GM12891 (cell line): Measurements from ENCODE around the gene SNX24.

Experiments
- PAX5 ChIP-seq: IDR thresholded peaks from 2 replicates; pipeline ENCODE4 v1.6.1; 2011; ENCODE audit warnings: low read length, moderate library complexity, mild to moderate bottlenecking; ENCODE audit not compliant: insufficient read depth, severe bottlenecking
- POLR2A ChIP-seq: IDR thresholded peaks from 2 replicates; pipeline ENCODE4 v1.6.1; 2011; ENCODE audit warnings: low read depth, low read length, control low read depth
- POLR2AphosphoS5 ChIP-seq: IDR thresholded peaks from 2 replicates; pipeline ENCODE4 v1.6.1; 2011; ENCODE audit warnings: low read depth, low read length, control low read depth
- TAF1 ChIP-seq: IDR thresholded peaks from 2 replicates; pipeline ENCODE4 v1.6.1; 2011; ENCODE audit warnings: low read depth, low read length, control low read depth

DNA sequence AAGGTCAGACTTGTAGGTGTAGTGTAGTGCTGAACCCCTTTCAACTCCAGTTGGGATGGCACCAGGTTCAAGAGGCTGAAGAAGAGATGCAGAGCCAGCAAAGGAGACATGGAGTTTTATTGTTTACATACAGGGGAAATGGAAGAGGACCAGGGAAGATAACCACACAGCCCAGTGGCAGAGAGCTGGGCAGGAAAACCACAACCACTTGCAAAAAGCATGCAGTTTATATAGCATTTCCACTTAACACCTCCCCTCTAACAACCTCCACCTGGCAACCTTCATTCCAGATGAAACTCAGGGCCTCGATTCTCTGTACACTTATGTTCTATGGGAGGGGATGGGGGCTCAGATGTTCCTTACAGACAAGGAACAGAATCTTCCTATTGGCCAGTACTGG, 56.9 kb downstream of the SNX24 start:
- TF ChIP-seq TAF1 (no peak), POLR2AphosphoS5 (no peak), POLR2A (no peak), PAX5 (no peak)
